ENCODE measurements around the gene SIVA1. TPM values are rescaled to one million over a fixed set of nuclear protein-coding genes. Genes with fewer than 3 reads are reported as not detected.
"Not testable (repeated sequence)": the region's sequence is repeated elsewhere in the genome, so short reads cannot be mapped to it uniquely, and the experiment has no call there.

The SIVA1 gene
- total RNA-seq, 2 donors from 2014 or later = 76.2 to 85.7 TPM

- ATAC-seq (no peak), DNase-seq (no peak)
- no peak overlapping the region for H3K27ac Mint-ChIP-seq
- no peaks in the 10 kb centered on the region for H3K9me3 ChIP-seq (ENCODE audit: control insufficient read depth, low read length, poor library complexity, severe bottlenecking)
- H3K4me1 Mint-ChIP-seq = peaks cover 4% of the 10 kb centered on the region
- H3K36me3 Mint-ChIP-seq (ENCODE audit: low read depth) = no peaks in the 10 kb centered on the region
- no peak overlapping the region for H3K4me3 Mint-ChIP-seq
- H3K27me3 Mint-ChIP-seq = no peaks in the 10 kb centered on the region
Observed at GRCh38 chr14:104745431-104745830, 7.5 kb upstream of the SIVA1 start.

- no peaks in the 10 kb centered on the region for H3K27me3 Mint-ChIP-seq
- H3K27ac Mint-ChIP-seq = no peak overlapping the region
- no peaks in the 10 kb centered on the region for H3K36me3 Mint-ChIP-seq (ENCODE audit: low read depth)
- H3K9me3 ChIP-seq (ENCODE audit: control insufficient read depth, low read length, poor library complexity, severe bottlenecking) = no peaks in the 10 kb centered on the region
- ATAC-seq (peak; percentile 23), DNase-seq (no peak)
- no peak overlapping the region for H3K4me3 Mint-ChIP-seq
- peaks cover 4% of the 10 kb centered on the region for H3K4me1 Mint-ChIP-seq
Observed at GRCh38 chr14:104746071-104746545, 6.8 kb upstream of the SIVA1 start.

GRCh38 chr14:104746934-104747481, 5.9 kb upstream of the SIVA1 start:
- H3K9me3 ChIP-seq (ENCODE audit: control insufficient read depth, low read length, poor library complexity, severe bottlenecking) = no peaks in the 10 kb centered on the region
- no peak for ATAC-seq

GRCh38 chr14:104747876-104748275, 5.1 kb upstream of the SIVA1 start:
- ATAC-seq = no peak

More at GRCh38 chr14:104746934-104747481, 5.9 kb upstream of the SIVA1 start:
- no peak for DNase-seq
- no peak overlapping the region for H3K27ac Mint-ChIP-seq
- peaks cover 4% of the 10 kb centered on the region for H3K4me1 Mint-ChIP-seq
- no peak overlapping the region for H3K4me3 Mint-ChIP-seq
- no peaks in the 10 kb centered on the region for H3K27me3 Mint-ChIP-seq
- no peaks in the 10 kb centered on the region for H3K36me3 Mint-ChIP-seq (ENCODE audit: low read depth)

GRCh38 chr14:104749111-104749649, 3.8 kb upstream of the SIVA1 start:
- Mint-ChIP-seq H3K36me3 (ENCODE audit: low read depth) (peaks cover 3% of the 10 kb centered on the region), H3K27ac (no peak overlapping the region), H3K4me1 (peaks cover 15% of the 10 kb centered on the region), H3K27me3 (no peaks in the 10 kb centered on the region), H3K4me3 (no peak overlapping the region)
- no peaks in the 10 kb centered on the region for H3K9me3 ChIP-seq (ENCODE audit: control insufficient read depth, low read length, poor library complexity, severe bottlenecking)
- no peak for DNase-seq
- ATAC-seq = no peak

More at GRCh38 chr14:104747876-104748275, 5.1 kb upstream of the SIVA1 start:
- peaks cover 5% of the 10 kb centered on the region for H3K4me1 Mint-ChIP-seq
- H3K27ac Mint-ChIP-seq = no peak overlapping the region
- H3K4me3 Mint-ChIP-seq = no peak overlapping the region
- peaks cover under 1% of the 10 kb centered on the region for H3K36me3 Mint-ChIP-seq (ENCODE audit: low read depth)
- H3K27me3 Mint-ChIP-seq = no peaks in the 10 kb centered on the region
- no peaks in the 10 kb centered on the region for H3K9me3 ChIP-seq (ENCODE audit: control insufficient read depth, low read length, poor library complexity, severe bottlenecking)
- no peak for DNase-seq

GRCh38 chr14:104750056-104750752, 2.7 kb upstream of the SIVA1 start:
- ATAC-seq = no peak

GRCh38 chr14:104750753-104751057, 2.2 kb upstream of the SIVA1 start:
- not testable (repeated sequence) for H3K4me3 Mint-ChIP-seq; DNase-seq; H3K9me3 ChIP-seq (ENCODE audit: control insufficient read depth, low read length, poor library complexity, severe bottlenecking); H3K36me3 Mint-ChIP-seq (ENCODE audit: low read depth); ATAC-seq; H3K27me3 Mint-ChIP-seq
- H3K4me1 Mint-ChIP-seq = peaks cover 23% of the 10 kb centered on the region
- H3K27ac Mint-ChIP-seq = peak overlapping the region; percentile 57

More at GRCh38 chr14:104750056-104750752, 2.7 kb upstream of the SIVA1 start:
- H3K36me3 Mint-ChIP-seq (ENCODE audit: low read depth) = peaks cover 3% of the 10 kb centered on the region
- no peaks in the 10 kb centered on the region for H3K9me3 ChIP-seq (ENCODE audit: control insufficient read depth, low read length, poor library complexity, severe bottlenecking)
- H3K27me3 Mint-ChIP-seq = no peaks in the 10 kb centered on the region
- peak overlapping the region; percentile 57 for H3K27ac Mint-ChIP-seq
- peaks cover 22% of the 10 kb centered on the region for H3K4me1 Mint-ChIP-seq
- H3K4me3 Mint-ChIP-seq = peak overlapping the region; percentile 50
- DNase-seq = no peak

- Mint-ChIP-seq H3K27me3 (no peaks in the 10 kb centered on the region), H3K36me3 (ENCODE audit: low read depth) (peaks cover 3% of the 10 kb centered on the region), H3K4me1 (peaks cover 19% of the 10 kb centered on the region), H3K4me3 (peak overlapping the region; percentile 96), H3K27ac (peak overlapping the region; percentile 88)
- H3K9me3 ChIP-seq (ENCODE audit: control insufficient read depth, low read length, poor library complexity, severe bottlenecking) = no peaks in the 10 kb centered on the region
- ATAC-seq (no peak), DNase-seq (peak in 1 of 3 donors; percentile 14)
Observed at GRCh38 chr14:104751539-104752422, 1.2 kb upstream of the SIVA1 start.

GRCh38 chr14:104752423-104752734, 568 bp upstream of the SIVA1 start:
- ATAC-seq = no peak
- Mint-ChIP-seq H3K27ac (peak overlapping the region; percentile 88), H3K4me3 (peak overlapping the region; percentile 96), H3K4me1 (peaks cover 23% of the 10 kb centered on the region), H3K27me3 (no peaks in the 10 kb centered on the region), H3K36me3 (ENCODE audit: low read depth) (peaks cover 3% of the 10 kb centered on the region)
- H3K9me3 ChIP-seq (ENCODE audit: control insufficient read depth, low read length, poor library complexity, severe bottlenecking) = no peaks in the 10 kb centered on the region
- no peak for DNase-seq

GRCh38 chr14:104753528-104754212, 723 bp downstream of the SIVA1 start:
- DNase-seq = no peak
- H3K27ac Mint-ChIP-seq = peak overlapping the region; percentile 88
- H3K27me3 Mint-ChIP-seq = no peaks in the 10 kb centered on the region
- peaks cover 26% of the 10 kb centered on the region for H3K4me1 Mint-ChIP-seq
- H3K4me3 Mint-ChIP-seq = peak overlapping the region; percentile 96
- peaks cover 3% of the 10 kb centered on the region for H3K36me3 Mint-ChIP-seq (ENCODE audit: low read depth)
- H3K9me3 ChIP-seq (ENCODE audit: control insufficient read depth, low read length, poor library complexity, severe bottlenecking) = no peaks in the 10 kb centered on the region
- no peak for ATAC-seq

GRCh38 chr14:104754213-104754851, 1.4 kb downstream of the SIVA1 start:
- Mint-ChIP-seq H3K4me3 (peak overlapping the region; percentile 96), H3K36me3 (ENCODE audit: low read depth) (peaks cover 3% of the 10 kb centered on the region), H3K27ac (peak overlapping the region; percentile 88), H3K4me1 (peaks cover 26% of the 10 kb centered on the region), H3K27me3 (no peaks in the 10 kb centered on the region)
- DNase-seq (no peak), ATAC-seq (no peak)
- H3K9me3 ChIP-seq (ENCODE audit: control insufficient read depth, low read length, poor library complexity, severe bottlenecking) = no peaks in the 10 kb centered on the region

- Mint-ChIP-seq H3K27ac (peak overlapping the region; percentile 69), H3K27me3 (no peaks in the 10 kb centered on the region), H3K4me3 (no peak overlapping the region), H3K4me1 (peaks cover 26% of the 10 kb centered on the region), H3K36me3 (ENCODE audit: low read depth) (peaks cover 3% of the 10 kb centered on the region)
- H3K9me3 ChIP-seq (ENCODE audit: control insufficient read depth, low read length, poor library complexity, severe bottlenecking) = no peaks in the 10 kb centered on the region
- DNase-seq (no peak), ATAC-seq (no peak)
Observed at GRCh38 chr14:104755621-104756020, 2.7 kb downstream of the SIVA1 start.

Data from T-helper 17 cell (primary cell).